Measurements from ENCODE around the gene RPS19BP1. TPM values are rescaled to one million over a fixed set of nuclear protein-coding genes. Genes with fewer than 3 reads are reported as not detected.

The RPS19BP1 gene
- total RNA-seq, 1 experiment from 2014 or later, result 102 TPM

GRCh38 chr22:39522567-39523300 is 9.8 kb downstream of the RPS19BP1 start (continued):
- TF ChIP-seq ETV6 (CRISPR knock-in tag; IDR thresholded peaks at IDR 0.05) (0 out of 2 replicates have a peak, but pooled peaks have one; percentile 15), NFATC4 (CRISPR knock-in tag; IDR thresholded peaks at IDR 0.05) (peak; percentile 83; the same call in 1 of the 2 replicates), ERG (CRISPR knock-in tag; IDR thresholded peaks at IDR 0.05) (peak; percentile 93), MYBL2 (CRISPR knock-in tag; IDR thresholded peaks at IDR 0.05) (no peak), ZBTB43 (CRISPR knock-in tag; IDR thresholded peaks at IDR 0.05) (no peak), ZSCAN18 (CRISPR knock-in tag; IDR thresholded peaks at IDR 0.05) (no peak), CTCF (IDR thresholded peaks at IDR 0.05) (no peak), RORB (CRISPR knock-in tag; IDR thresholded peaks at IDR 0.05) (peak; percentile 83; the same call in 1 of the 2 replicates), RELA (CRISPR knock-in tag; IDR thresholded peaks at IDR 0.05; ENCODE audit: borderline replicate concordance) (no peak), TCF7 (CRISPR knock-in tag; IDR thresholded peaks at IDR 0.05; ENCODE audit: low read depth) (no peak), IRF2 (CRISPR knock-in tag; IDR thresholded peaks at IDR 0.05; ENCODE audit: borderline replicate concordance, low read depth) (no peak), E2F5 (CRISPR knock-in tag; IDR thresholded peaks at IDR 0.05) (no peak), AR (CRISPR knock-in tag; IDR thresholded peaks at IDR 0.05) (peak; percentile 73; the same call in 1 of the 2 replicates), ZNF281 (CRISPR knock-in tag; IDR thresholded peaks at IDR 0.05) (no peak), ZNF532 (CRISPR knock-in tag; IDR thresholded peaks at IDR 0.05; ENCODE audit: borderline replicate concordance) (peak; percentile 86), E2F1 (CRISPR knock-in tag; IDR thresholded peaks at IDR 0.05) (no peak)

Data from WTC11 (cell line).